ENCODE data around the gene KRT25.

Gene KRT25, protein sequence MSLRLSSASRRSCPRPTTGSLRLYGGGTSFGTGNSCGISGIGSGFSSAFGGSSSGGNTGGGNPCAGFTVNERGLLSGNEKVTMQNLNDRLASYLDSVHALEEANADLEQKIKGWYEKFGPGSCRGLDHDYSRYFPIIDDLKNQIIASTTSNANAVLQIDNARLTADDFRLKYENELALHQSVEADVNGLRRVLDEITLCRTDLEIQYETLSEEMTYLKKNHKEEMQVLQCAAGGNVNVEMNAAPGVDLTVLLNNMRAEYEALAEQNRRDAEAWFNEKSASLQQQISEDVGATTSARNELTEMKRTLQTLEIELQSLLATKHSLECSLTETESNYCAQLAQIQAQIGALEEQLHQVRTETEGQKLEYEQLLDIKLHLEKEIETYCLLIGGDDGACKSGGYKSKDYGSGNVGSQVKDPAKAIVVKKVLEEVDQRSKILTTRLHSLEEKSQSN

DNA sequence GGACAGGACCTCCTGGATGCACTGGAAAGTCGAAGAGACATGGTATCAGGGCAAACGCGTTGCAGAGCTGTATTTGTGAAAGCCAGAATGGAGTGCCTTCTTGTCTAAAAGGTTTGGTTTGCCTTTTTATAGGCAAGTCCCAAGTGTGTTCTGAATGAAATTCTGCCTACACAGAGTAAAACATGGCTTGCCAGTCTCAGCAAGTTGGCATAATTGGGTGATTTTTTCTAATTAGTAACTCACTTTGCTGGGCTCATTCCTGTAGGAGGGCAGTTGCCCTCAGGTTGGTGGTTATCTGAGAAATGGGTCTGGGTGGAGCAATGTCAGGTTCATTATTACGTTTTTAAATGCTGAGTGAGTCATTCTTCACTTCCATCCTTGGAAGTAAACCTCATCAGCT lies at the start of gene KRT25:
TSS of gene KRT25 (minus strand) at position 101 of the 400 bp plus-strand sequence. CDS start at position 41, 60 bp downstream.
- DNase-seq = no peak

DNA sequence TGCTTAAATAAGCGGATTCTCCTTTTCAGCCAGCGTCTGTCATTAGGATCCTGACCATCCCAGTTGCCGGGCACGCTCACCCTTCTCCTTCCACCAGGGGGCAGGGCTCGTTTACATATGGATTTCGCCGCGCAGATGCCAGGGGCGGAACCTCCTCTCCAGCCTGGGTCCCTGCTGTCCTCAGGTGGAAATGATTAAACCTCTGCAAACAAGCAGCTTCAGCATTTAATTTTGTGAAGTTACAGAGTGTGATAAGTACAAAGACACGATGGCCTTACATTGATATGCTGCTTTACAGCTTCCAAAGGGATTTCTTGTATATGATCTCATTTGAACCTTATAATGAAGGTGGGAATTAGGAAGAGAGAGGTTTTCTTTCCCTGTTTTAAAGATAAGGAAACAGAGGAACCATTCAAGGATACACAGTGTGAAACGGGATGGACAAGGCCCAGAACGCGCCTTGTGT lies 48.5 kb upstream of the KRT25 start:
- DNase-seq = peak; percentile 82

DNA sequence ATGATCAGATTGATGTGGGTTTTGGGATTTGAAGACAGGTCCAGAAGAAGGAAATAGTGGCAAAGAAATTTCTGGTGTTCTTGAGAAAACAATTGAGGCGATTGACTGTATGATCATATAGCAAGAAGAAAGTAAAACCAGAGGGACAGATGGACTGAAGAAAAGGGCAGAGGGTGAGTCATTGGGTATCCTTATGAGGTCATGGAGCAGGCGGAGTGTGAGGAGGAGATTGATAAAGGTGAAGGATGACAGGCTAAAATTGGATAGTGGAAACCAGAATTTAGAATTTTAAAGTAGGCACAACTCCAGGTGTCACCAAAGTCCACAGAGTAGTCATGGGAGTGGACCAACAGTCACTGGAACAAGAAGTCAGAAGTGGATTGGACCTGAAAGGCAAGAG lies 46.0 kb upstream of the KRT25 start:
- DNase-seq = no peak

DNA sequence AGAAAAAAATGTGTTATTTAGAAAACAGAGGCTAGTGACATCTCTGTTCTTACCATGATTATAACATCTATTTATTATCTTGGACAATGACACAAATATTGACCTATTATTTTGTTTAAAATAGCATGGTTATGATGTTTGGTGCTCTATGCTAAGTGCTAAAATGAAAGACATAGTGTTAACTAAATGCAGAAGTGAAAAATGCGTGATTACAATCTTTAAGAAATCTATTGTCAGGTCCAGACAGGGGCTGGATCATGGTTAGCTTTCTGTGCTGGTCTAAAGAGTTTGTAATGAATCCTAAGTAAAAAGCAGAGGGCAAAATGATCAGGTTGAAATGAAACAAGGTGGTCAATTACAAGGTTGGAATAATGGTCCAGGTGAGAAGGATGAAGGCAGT lies 45.2 kb upstream of the KRT25 start:
- no peak for DNase-seq

DNA sequence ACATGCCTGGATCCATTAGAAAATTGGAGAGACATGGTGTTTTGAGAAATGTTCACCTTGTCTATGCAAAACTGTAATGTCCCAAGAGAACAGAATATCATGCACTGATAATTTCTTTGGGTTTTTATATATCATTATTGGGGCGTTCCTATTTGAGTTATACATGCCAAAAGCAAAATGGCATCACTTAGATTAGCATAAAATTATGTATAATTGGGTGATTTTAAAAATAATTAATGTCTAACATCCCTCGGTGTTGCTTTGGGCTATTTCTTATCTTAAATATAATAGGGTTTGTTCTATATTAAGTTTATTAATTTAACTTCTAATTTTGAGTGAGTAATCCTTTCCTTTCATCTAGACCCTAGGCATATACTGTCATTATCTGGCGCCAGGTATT lies 44.7 kb upstream of the KRT25 start, which contains the start of gene KRT28:
TSS of gene KRT28 (minus strand) at position 101 of the 400 bp plus-strand sequence. CDS start at position 35, 66 bp downstream.
- no peak for DNase-seq

DNA sequence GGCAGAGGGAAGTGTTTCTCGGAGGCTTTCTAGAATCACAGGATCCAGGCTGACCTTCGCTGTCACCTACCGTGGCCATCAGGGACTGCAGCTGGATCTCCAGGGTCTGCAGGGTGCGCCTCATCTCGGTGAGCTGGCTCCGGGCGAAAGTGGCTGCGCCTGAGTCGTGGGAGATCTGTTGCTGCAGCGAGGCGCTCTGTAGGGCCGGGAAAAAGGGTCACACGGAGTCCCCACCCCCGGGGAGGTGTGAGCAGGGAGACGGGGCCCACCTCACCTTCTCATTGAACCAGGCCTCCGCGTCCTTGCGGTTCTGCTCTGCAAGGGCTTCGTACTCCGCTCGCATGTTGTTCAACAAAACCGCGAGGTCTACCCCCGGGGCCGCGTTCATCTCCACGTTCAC lies 41.7 kb upstream of the KRT25 start:
- no peak for DNase-seq

DNA sequence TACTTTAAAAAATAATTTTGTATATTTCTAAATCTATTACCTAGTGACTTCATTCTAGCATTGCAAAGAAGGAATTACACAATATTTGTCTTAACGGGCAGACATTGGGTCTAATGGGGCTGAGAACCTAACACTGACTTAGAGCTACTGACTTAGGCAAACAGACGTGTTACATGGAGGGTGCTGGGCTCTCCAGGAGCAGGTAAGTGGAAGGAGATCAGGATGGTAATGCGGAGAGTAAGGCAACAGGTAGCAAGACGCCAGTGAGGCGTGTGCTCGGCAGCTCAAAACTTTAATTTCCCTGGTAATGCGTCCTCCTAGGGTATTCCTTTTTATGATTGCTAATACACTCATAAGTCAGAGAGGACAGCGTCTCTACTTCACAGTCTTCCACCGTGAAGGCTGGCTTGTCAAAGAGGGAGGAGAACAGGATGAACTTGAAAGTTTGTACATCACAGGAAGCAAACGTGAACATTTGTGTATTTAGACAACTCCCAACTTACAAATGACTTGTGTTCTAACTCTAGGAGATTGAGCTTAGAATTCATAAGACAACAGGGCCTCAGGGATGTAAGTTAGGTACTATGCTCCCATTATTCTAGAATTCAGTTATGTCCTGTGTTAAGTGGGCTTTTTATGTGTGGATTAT lies 40.0 kb upstream of the KRT25 start:
- no peak for DNase-seq

DNA sequence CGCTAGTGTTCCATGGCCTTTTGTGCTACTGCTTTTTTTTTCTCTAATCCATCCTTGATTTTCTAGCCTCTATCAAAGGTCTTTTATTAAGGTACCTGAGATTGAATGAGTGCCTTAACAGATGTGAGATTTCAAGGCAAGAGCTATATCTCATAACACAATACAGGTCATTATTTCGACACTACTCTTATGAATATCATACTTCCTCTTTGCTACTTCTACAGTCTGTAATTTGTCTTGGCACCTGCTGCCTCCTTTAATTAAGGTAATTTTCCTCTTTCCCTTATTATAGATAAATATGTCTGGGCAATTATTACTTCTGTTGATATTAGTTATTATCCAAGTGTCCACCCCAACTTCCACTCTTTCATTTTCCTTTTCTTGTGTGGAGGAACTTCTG lies 39.3 kb upstream of the KRT25 start:
- peak; percentile 14 for DNase-seq

DNA sequence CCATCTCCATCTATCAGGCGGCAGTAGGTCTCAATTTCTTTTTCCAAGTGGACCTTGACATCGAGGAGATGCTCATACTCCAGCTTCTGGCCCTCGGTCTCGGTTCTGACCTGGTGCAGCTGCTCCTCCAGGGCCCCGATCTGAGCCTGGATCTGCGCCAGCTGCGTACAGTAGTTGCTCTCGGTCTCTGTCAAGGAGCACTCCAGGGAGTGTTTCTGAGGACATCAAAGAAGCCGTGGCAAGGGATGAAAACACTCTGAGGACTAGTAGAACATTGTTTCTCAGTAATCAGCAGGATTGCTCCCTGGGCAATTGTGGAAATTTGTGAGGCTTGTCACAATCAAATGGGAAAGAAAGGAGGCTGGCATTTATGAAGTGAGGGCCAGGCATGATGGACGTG lies 38.7 kb upstream of the KRT25 start:
- peak; percentile 4 for DNase-seq

DNA sequence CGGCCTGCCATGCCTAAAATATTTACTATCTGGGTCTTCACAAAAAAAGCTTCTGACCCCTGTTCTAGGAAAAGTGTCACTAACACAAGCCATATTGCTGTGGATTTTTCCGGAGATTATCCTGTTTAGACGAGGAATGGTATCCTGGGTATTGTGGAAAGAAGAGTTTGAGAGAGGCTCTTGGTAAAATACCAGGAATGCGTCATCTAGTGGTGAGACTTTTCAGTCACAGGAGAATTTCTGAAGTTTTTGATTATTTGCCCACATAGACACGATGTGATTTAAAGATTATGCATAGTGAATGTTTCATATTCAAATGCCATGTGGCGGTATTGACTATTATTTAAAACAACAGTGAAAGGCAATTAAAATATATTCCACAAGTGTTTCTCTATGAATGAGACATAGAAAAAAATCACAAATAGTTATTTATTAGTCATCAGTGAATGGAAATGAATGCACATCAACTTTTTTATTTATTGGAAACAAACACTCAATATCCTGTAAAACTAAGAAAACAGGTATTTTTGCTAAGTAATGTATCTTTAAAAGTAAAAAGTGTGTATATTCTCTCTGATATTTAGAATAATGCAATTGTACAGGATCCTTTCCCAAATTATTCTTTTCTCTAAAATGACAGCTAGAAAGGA lies 36.8 kb upstream of the KRT25 start:
- DNase-seq = peak; percentile 34

DNA sequence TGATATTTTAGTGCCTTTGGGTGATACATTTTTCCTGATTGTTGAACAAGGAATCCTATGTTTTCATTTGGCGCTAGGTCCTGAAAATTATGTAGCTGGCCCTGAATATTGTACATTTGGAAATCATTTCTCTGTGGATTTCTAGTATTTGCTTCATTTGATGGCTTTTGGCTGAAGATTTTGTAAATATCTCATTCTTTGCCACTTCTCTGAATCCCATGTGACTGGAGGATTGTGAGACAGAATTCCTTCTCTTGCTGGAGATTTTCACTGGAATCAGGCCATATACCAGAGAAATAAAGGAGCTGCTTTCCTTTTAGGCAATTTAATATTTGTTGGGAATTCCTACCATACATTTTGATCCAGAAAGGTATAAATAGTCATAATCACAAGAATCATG lies 36.0 kb upstream of the KRT25 start:
- DNase-seq = no peak

DNA sequence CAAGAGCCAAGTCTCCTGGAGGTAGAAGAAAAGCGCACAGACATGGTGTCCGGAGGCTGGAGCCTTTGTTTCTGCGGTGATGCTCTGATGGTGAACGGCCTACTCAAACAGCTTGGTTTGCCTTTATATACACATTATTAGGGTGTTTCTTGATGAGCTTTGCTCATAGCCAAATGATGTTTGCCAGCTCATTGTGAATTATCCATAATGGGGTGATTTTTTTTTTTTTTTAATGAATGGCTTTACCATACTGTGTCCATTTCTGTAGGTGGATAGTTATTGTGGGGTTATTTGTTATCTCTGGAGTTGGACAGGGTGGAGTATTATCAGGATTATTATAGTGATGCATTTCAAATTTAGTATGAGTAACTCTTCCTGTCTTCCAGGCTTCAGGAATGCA lies 27.3 kb upstream of the KRT25 start, which contains the start of gene KRT27:
TSS of gene KRT27 (minus strand) at position 101 of the 400 bp plus-strand sequence. CDS start at position 44, 57 bp downstream.
- no peak for DNase-seq

DNA sequence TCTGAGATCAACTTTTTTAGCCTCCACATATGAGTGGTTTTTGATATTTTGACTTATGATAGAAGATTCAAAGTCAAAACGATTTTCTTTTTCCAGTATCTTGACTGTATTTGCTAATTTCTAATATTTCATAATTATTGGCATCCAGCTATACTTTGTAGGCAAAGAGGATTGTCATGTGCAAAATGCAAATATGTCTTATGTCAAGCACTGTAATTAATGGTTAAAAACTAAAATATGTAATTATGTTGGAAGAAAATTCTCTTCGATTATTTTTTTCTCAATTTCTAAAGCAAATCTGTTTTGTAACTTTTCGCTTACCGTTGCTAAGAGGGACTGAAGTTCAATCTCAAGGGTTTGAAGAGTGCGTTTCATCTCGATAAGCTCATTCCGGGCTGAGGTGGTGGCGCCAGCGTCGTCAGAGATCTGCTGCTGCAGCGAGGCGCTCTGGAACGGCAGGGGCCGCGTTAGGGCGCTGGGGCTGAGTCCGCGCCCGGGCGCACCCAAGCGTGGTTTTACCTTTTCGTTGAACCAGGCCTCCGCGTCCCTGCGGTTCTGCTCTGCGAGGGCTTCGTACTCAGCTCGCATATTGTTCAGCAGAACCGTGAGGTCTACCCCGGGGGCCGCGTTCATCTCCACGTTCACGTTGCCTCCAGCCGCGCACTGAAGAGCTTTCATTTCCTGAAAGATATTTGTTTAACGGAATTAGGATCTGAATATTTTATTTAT lies 24.2 kb upstream of the KRT25 start:
- no peak for DNase-seq

DNA sequence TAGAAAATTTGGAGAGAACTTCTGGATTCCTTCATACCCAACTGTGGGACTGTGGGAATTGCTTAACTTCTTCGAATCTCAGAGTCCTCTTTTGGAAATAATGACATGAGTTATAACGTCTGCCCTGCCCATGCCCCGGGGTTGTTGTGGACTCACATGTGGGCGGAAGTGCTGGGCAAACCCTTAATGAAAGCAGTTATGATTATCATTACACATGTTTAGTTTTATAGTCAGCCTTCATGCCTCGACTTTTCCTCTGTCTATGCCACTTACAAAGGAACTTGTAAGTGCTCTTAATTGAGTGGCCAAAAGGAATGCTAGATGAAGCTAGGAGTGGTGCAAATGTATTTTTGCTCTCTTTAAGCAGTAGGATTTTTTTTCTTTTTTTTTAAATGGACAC lies 23.3 kb upstream of the KRT25 start:
- DNase-seq = no peak

DNA sequence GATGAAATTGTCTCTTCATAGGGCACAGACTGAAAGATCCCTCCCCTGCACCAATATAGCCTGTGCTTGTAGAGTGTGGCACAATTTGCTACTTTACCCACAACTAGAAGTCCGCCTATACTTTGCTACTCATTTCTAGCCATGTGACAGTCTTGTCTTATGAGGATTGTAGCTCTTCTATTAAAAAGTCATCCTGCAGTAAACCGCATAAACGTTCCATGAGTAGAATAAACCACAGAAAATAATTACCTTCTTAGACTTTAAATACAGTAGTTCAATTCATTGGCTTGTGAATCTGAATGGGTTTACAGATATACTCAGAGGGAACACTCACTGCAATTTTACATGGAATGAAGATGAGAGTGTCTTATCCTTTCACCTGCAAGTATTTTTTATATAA lies 22.8 kb upstream of the KRT25 start:
- no peak for DNase-seq

DNA sequence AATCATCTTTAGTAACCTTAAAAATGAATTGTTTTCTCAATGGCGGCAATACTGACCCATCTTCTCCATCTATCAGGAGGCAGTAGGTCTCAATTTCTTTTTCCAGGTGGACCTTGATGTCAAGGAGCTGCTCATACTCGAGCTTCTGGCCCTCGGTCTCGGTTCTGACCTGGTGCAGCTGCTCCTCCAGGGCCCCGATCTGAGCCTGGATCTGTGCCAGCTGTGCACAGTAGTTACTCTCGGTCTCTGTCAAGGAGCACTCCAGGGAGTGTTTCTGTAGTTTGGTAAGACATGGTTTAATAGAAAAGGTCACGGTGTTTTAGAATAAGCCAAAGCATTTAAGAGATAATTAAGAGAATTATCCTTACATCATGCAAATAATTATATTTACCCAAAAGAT lies 22.3 kb upstream of the KRT25 start:
- peak; percentile 64 for DNase-seq

DNA sequence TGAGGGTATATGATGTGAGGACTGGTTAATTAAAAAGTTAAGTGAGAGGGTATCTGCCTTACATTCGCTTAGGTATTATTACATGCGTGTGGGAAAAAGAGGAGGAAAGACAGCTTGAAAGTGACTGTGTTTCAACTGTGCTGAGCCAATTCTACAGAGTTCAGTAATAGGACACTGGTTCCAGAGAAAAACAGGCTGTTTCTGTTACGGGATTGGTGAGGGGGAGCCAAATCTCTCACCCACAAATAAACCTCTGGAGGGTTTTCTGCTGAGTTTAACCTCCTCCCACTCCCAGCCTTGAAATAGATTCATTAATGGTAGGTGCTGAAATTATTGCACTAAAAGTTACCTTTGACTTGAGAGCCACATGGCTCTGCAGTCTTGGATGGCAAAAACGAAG lies 20.8 kb upstream of the KRT25 start:
- DNase-seq = no peak

DNA sequence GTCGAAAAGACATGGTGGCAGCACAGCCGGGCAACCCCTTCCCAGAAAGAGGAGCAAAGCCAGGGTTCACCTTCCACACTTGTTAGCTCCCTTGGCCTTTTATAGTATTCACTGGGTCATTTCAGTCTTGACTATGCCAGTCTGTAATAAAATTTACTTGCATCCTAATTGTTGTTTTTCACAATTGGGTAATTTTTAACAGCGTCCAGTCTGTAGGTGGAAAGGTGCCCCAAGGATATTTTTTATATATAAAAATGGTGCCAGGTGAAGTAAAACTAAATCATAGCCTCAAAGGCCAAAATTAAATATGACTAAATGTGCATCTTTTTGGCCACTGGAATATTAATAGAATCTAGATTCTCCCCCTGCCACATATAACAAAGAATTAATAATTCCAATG lies 17.0 kb upstream of the KRT25 start, which contains the start of gene KRT26:
TSS of gene KRT26 (minus strand) at position 101 of the 400 bp plus-strand sequence. CDS start at position 13, 88 bp downstream.
- DNase-seq = no peak

DNA sequence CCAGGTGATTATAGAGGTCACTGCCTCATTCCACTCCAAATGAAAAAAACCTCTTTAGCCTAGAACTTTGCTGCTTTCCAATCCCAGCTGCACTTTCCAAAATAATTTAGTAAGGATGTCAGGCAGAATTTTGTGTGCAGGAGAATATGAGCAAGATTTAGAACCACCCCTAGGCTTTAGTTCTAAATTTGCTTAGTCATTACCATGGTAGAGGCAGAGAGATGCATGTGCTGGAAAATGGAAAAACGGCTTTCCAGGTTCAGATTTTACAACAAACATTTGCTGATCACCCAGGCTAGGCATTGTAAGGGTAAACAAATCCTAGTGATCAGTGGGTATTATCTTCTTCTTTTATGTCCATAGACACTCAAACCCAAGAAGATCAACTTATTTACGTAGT lies 10.5 kb upstream of the KRT25 start:
- no peak for DNase-seq

DNA sequence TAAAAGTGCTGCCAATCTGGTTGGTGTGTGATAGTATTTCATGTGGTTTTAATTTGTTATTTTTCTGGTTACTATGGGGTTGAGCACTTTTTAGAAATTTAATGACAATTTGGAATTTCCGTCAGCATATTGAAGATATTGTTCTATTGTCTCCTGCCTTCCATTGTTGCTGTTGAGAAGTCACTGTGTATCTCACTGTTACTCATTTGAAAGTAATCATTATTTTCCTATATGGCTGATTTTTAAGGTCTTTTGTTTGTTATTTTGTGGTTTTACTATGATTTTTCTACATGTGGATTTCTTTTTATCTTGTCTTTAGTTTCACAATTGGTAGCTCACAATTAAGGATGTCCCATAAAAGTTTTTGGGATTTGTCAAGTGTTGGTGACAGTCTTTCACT lies 8.6 kb upstream of the KRT25 start:
- DNase-seq = no peak

DNA sequence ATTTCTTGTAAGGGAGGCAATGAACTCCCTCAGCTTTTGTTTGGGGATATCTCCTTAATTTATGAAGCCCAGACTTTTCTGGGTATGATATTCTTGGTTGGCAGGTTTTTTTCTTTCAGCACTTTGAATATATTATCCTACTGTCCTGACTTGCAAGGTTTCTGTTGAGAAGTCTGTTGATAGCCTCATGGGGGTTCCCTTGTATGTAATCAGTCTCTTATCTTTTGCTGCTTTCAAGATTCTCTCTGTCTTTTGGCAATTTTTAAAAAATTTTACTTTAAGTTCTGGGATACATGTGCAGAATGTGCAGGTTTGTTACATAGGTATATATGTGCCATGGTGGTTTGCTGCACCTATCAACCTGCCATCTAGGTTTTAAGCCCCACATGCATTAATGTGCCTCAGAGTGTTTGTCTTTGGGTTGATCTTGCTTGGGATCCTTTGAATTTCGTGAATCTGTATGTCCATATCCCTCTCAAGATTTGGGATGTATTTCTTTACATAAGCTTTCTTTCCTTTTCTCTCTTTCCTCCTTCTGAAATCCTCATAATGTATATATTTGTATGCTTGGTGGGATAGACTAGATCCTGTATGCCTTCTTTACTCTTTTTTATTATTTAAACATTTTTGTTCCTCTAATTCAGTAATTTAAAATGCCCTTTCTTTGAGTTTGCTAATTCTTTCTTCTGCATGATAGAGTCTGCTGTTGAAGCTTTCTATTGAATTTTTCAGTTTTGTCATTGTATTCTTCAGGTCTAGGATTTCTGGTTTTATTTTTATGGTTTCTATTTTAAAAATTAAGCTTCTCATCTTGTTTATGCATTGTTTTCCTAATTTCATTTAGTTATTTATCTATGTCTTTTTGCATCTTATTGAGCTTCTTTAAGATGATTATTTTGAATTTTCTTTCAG lies 5.2 kb upstream of the KRT25 start:
- no peak for DNase-seq

DNA sequence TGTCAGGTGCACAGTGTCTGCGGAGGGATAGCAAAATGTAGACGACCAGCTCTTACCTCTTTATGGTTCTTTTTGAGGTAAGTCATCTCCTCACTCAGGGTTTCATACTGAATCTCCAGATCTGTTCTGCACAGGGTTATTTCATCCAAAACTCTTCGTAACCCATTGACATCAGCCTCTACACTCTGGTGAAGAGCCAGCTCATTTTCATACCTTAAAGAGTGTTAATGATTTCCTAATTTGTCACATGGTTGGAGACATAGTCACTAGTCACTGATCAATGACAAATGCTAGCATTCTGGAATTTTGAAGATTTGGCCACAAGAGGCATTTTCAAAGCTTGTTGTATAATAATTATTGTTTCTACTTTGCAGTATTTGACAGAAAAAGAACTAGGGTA lies 1.3 kb downstream of the KRT25 start:
- DNase-seq = no peak
